Measurements from ENCODE around the gene SLC18A3. TPM values are rescaled to one million over a fixed set of nuclear protein-coding genes. Genes with fewer than 3 reads are reported as not detected.

Gene SLC18A3
- total RNA-seq, 1 experiment from 2014 or later = not detected

GRCh38 chr10:49594594-49594993 is 15.5 kb upstream of the SLC18A3 start:
- peak; percentile 72 for DNase-seq (ENCODE audit: low read depth, low spot score)
- in situ Hi-C loops (cut with HindIII; ENCODE audit: low pct_unique_long_range_greater_than_20kb, low sequenced_read_pairs) = no loop called here

GRCh38 chr10:49595003-49595712 is 15.0 kb upstream of the SLC18A3 start:
- no peak for DNase-seq (ENCODE audit: low read depth, low spot score)
- in situ Hi-C loops (cut with HindIII; ENCODE audit: low pct_unique_long_range_greater_than_20kb, low sequenced_read_pairs) = no loop called here

GRCh38 chr10:49595713-49596492 is 14.2 kb upstream of the SLC18A3 start:
- in situ Hi-C loops (cut with HindIII; ENCODE audit: low pct_unique_long_range_greater_than_20kb, low sequenced_read_pairs) = no loop called here
- no peak for DNase-seq (ENCODE audit: low read depth, low spot score)

- in situ Hi-C loops (cut with HindIII; ENCODE audit: low pct_unique_long_range_greater_than_20kb, low sequenced_read_pairs) = no loop called here
- no peak for DNase-seq (ENCODE audit: low read depth, low spot score)
These were observed 13.7 kb upstream of the SLC18A3 start for GRCh38 chr10:49596493-49596809.

- in situ Hi-C loops (cut with HindIII; ENCODE audit: low pct_unique_long_range_greater_than_20kb, low sequenced_read_pairs) = no loop called here
These were observed 13.3 kb upstream of the SLC18A3 start for GRCh38 chr10:49596836-49597235.

GRCh38 chr10:49597426-49598163 is 12.5 kb upstream of the SLC18A3 start:
- in situ Hi-C loops (cut with HindIII; ENCODE audit: low pct_unique_long_range_greater_than_20kb, low sequenced_read_pairs) = no loop called here
- DNase-seq (ENCODE audit: low read depth, low spot score) = no peak

More at GRCh38 chr10:49596836-49597235, 13.3 kb upstream of the SLC18A3 start:
- no peak for DNase-seq (ENCODE audit: low read depth, low spot score)

- no peak for DNase-seq (ENCODE audit: low read depth, low spot score)
- in situ Hi-C loops (cut with HindIII; ENCODE audit: low pct_unique_long_range_greater_than_20kb, low sequenced_read_pairs) = no loop called here
These were observed 11.8 kb upstream of the SLC18A3 start for GRCh38 chr10:49598164-49598856.

- DNase-seq (ENCODE audit: low read depth, low spot score) = no peak
- in situ Hi-C loops (cut with HindIII; ENCODE audit: low pct_unique_long_range_greater_than_20kb, low sequenced_read_pairs) = no loop called here
These were observed 11.1 kb upstream of the SLC18A3 start for GRCh38 chr10:49598986-49599385.

- in situ Hi-C loops (cut with HindIII; ENCODE audit: low pct_unique_long_range_greater_than_20kb, low sequenced_read_pairs) = no loop called here
- no peak for DNase-seq (ENCODE audit: low read depth, low spot score)
These were observed 10.6 kb upstream of the SLC18A3 start for GRCh38 chr10:49599546-49599945.

- in situ Hi-C loops (cut with HindIII; ENCODE audit: low pct_unique_long_range_greater_than_20kb, low sequenced_read_pairs) = no loop called here
- DNase-seq (ENCODE audit: low read depth, low spot score) = no peak
These were observed 10.1 kb upstream of the SLC18A3 start for GRCh38 chr10:49600046-49600445.

- DNase-seq (ENCODE audit: low read depth, low spot score) = no peak
- in situ Hi-C loops (cut with HindIII; ENCODE audit: low pct_unique_long_range_greater_than_20kb, low sequenced_read_pairs) = no loop called here
These were observed 9.2 kb upstream of the SLC18A3 start for GRCh38 chr10:49600781-49601400.

- in situ Hi-C loops (cut with HindIII; ENCODE audit: low pct_unique_long_range_greater_than_20kb, low sequenced_read_pairs) = no loop called here
- DNase-seq (ENCODE audit: low read depth, low spot score) = no peak
These were observed 8.3 kb upstream of the SLC18A3 start for GRCh38 chr10:49601857-49602256.

GRCh38 chr10:49602380-49603023 is 7.6 kb upstream of the SLC18A3 start:
- DNase-seq (ENCODE audit: low read depth, low spot score) = no peak
- in situ Hi-C loops (cut with HindIII; ENCODE audit: low pct_unique_long_range_greater_than_20kb, low sequenced_read_pairs) = no loop called here

- in situ Hi-C loops (cut with HindIII; ENCODE audit: low pct_unique_long_range_greater_than_20kb, low sequenced_read_pairs) = no loop called here
These were observed 4.7 kb upstream of the SLC18A3 start for GRCh38 chr10:49605216-49605938.

GRCh38 chr10:49605939-49606509 is 4.1 kb upstream of the SLC18A3 start:
- no peak for DNase-seq (ENCODE audit: low read depth, low spot score)
- in situ Hi-C loops (cut with HindIII; ENCODE audit: low pct_unique_long_range_greater_than_20kb, low sequenced_read_pairs) = no loop called here

More at GRCh38 chr10:49605216-49605938, 4.7 kb upstream of the SLC18A3 start:
- DNase-seq (ENCODE audit: low read depth, low spot score) = no peak

GRCh38 chr10:49606981-49607535 is 3.1 kb upstream of the SLC18A3 start:
- in situ Hi-C loops (cut with HindIII; ENCODE audit: low pct_unique_long_range_greater_than_20kb, low sequenced_read_pairs) = no loop called here
- peak; percentile 52 for DNase-seq (ENCODE audit: low read depth, low spot score)
